AG09309 (cell line): ENCODE measurements around the gene FAM168B.

ENCODE experiments used
- DNase-seq: peaks from one replicate; pipeline ENCODE4 v3.0.0-alpha.2; 2010; ENCODE audit warnings: low read depth
- H3K4me3 ChIP-seq: 2 replicates; pipeline ENCODE4 v1.5.1; 2011; ENCODE audit warnings: mild to moderate bottlenecking, low read depth, low read length, moderate library complexity; ENCODE audit not compliant: control insufficient read depth
- TF ChIP-seq, protein P1 (sequence below): IDR thresholded peaks from 2 replicates; pipeline ENCODE4 v1.5.1; 2011; ENCODE audit warnings: mild to moderate bottlenecking, low read depth, low read length, inconsistent platforms; ENCODE audit not compliant: insufficient read depth, control insufficient read depth; ENCODE audit errors: missing control alignments

Gene FAM168B, protein sequence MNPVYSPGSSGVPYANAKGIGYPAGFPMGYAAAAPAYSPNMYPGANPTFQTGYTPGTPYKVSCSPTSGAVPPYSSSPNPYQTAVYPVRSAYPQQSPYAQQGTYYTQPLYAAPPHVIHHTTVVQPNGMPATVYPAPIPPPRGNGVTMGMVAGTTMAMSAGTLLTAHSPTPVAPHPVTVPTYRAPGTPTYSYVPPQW

DNA sequence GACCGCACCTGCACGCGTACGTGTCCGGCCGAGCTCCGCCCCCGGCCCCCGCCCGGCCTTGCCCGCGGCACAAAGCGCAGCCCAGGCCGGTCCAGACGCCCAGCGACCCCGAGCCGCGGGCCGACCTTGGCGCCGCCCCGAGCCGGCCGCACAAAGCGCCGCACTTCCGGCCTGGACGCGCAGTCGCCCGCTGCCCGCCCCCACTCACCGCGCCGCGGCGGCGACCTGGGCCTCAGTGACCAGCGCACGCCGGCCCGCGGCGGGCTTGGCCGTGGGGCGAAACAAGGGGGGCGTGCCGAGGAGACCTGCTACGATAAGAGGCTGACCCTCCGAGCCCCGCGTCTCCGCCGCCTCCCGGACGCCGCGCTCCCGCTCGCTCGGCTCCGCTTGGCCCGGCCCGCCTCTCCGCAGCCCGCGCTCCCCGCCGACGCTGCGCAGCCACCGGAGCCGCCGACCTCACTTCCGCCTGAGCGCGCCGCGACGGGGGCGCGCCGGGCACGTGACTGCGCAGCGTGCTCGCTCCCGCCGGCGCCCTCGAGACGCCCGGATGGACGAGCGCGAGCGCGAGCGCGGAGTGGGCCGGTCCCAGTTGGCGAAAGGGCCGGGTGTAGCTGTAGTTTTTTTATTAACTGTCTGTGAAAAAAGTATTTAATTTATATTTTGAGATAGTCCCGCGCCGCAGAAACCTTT, at the start of gene FAM168B:
Gene FAM168B (minus strand): TSS at position 455 of the 690 bp plus-strand sequence. CDS start 10,814 bp downstream, outside the sequence.
- peak within 1 kb of the TSS; percentile 47 for H3K4me3 ChIP-seq
- TF ChIP-seq, protein P1, sequence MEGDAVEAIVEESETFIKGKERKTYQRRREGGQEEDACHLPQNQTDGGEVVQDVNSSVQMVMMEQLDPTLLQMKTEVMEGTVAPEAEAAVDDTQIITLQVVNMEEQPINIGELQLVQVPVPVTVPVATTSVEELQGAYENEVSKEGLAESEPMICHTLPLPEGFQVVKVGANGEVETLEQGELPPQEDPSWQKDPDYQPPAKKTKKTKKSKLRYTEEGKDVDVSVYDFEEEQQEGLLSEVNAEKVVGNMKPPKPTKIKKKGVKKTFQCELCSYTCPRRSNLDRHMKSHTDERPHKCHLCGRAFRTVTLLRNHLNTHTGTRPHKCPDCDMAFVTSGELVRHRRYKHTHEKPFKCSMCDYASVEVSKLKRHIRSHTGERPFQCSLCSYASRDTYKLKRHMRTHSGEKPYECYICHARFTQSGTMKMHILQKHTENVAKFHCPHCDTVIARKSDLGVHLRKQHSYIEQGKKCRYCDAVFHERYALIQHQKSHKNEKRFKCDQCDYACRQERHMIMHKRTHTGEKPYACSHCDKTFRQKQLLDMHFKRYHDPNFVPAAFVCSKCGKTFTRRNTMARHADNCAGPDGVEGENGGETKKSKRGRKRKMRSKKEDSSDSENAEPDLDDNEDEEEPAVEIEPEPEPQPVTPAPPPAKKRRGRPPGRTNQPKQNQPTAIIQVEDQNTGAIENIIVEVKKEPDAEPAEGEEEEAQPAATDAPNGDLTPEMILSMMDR, result no peak
- peak; percentile 35 for DNase-seq

DNA sequence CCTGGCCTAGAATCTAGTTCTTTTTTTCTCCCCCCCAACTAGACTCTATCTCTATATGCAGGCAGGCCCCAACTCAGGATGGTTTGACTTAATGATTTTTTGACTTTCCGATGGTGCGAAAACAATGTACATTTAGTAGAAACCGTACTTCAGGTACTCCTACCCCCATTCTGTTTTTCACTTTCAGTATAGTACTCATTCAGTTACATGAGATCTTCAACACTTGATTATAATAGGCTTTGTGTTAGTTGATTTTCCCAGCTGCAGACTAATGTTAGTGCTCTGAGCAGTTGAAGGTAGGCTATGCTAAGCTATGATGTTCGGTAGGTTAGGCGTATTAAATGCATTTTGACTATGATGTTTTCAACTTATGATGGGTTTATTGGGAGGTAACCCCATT, 49.6 kb upstream of the FAM168B start:
- TF ChIP-seq, protein P1, result no peak
- no peak for DNase-seq
- no peak overlapping the region for H3K4me3 ChIP-seq

DNA sequence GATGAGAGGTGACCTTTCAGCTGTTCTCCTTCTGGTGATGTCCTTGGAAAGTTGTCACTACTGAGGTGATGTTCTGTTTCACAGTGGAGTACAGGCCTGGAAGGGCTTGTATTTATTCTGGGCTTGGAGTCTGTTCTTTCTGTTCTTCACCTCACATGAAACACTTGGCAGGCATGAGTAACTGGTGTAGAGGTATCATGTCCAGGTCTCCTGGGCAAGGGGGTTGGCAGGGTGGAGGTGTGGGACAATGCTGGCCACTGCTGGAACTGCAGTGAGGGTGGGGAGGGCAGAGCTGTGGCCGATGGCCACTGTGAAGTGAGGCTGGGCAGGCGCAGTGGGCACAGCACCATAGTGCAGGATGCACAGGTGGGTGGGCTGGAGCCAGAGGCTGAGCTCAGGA, 47.3 kb upstream of the FAM168B start:
- no peak overlapping the region for H3K4me3 ChIP-seq
- TF ChIP-seq, protein P1, result no peak
- DNase-seq, result no peak

DNA sequence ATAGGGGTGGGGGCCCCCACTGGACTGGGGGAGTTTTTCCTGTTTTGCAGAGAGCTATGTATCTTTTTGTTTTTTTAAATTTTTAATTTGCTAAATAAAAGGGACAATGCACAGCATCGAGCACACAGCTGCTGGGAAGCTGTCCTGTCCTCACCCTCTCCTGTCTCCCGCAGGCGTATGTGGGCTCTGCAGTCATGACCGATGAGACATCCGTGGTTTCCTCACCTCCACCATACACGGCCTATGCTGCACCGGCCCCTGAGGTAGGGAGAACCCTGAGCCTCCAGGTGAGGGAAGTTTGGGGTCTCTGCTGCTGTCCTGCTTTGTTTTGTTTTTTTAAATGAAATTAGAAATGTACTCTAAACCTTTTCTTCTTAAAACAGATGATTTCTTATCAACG, 39.5 kb upstream of the FAM168B start:
- TF ChIP-seq, protein P1, result no peak
- DNase-seq, result no peak
- no peak overlapping the region for H3K4me3 ChIP-seq

DNA sequence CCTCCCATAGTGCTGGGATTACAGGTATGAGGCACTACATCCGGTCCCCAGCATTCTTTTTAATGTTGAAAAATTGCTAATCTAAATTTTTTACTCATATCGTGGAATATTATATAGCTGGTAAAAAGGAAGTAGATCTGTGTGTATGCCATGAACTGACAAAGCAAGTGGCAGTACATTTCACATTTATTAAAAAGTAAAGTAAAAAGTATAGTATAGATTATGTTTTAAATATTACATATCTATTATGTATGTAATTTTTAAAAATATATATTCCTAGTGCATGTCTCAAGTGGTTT, 37.0 kb upstream of the FAM168B start:
- TF ChIP-seq, protein P1, result no peak
- DNase-seq, result no peak

DNA sequence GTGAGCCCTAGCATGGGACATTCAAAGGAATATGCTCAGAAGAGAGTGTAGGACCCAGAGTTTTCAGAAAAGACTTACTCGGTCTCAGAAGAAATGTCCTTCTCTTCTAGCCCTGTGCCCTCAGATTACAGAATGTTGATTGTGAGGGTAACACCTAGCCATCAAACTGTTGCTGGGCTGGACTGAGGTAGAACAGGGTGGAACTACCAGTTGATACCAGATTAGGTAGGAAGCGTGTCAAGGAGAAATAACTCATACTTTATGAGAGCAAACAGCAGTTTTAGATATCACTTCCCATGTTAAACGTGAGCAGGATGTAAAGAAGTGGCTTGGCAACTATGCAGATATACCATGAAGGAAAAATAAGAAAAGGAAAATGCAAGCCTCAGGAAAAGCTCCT, 34.7 kb upstream of the FAM168B start:
- DNase-seq, result no peak
- no peak overlapping the region for H3K4me3 ChIP-seq
- TF ChIP-seq, protein P1, result no peak

More for the DNA sequence above, 37.0 kb upstream of the FAM168B start:
- no peak overlapping the region for H3K4me3 ChIP-seq

DNA sequence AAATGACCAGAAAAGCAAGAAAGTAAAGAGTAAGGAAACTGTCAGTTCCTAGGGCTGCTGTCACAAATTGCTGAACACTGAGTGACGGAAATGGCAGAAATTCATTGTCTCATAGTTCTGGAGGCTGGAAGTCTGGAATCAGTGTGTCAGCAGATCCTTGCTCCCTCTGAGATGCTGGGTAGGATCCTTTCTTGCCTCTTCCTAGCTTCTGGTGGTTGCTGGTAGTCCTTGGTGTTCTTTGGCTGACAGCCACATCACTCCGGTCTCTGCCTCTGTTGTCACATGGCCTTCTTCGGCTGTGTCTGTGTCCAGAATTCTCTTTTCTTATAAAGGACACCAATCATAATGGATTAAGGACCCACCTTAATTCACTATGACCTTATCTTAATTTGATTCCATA, 33.8 kb upstream of the FAM168B start:
- H3K4me3 ChIP-seq, result no peak overlapping the region
- TF ChIP-seq, protein P1, result no peak
- no peak for DNase-seq
